Left kidney (tissue), 2 donors: ENCODE data around the gene AXIN2. TPM values are rescaled to one million over a fixed set of nuclear protein-coding genes. Genes with fewer than 3 reads are reported as not detected.

Source experiments
- DNase-seq: peaks from one replicate; pipeline ENCODE4 v3.0.0-alpha.2; 2013
- polyA plus RNA-seq: library from polyadenylated mRNA; unstranded; fragments of 120-200 nt; gene quantifications from one replicate; pipeline ENCODE4 v1.2.1, GENCODE V29; 2013; ENCODE audit not compliant: insufficient read length

Gene AXIN2
- polyA plus RNA-seq, 1 donor, result 23.2 TPM

GRCh38 chr17:65556014-65556909 is 5.2 kb downstream of the AXIN2 start:
- peak; percentile 81 for DNase-seq

- no peak for DNase-seq
These were observed 6.8 kb downstream of the AXIN2 start for GRCh38 chr17:65554553-65555223.

GRCh38 chr17:65553646-65554552 is 7.5 kb downstream of the AXIN2 start:
- no peak for DNase-seq

DNA sequence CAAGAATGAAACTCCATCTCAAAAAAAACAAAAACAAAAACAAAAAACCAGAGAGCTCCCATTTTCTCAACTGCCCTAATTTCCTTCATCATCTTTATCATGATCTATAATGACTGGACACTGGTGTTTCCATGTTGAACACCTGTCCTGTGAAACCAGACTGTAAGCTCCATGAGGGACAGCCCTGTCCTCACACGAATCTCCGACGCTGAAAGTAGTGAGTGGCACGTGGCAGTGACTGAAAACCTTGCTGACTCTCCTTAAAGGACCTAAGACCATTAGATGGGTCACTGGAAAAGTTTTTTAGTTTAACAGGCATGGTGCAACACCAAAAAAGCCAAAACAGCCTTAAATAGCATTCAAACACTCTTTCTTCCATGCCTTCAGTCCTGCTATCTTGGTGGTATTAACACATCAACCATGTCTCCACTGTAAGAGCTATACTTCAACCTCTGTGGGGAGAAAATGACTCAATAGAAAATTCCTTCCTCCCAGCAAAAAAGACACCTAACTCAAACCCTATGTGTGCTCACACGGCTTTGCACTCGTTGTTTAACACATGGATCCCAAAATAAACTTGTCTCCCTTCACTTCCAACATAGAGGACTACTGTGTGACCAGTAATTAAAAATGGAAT is 8.3 kb downstream of the AXIN2 start:
- DNase-seq, result no peak

DNA sequence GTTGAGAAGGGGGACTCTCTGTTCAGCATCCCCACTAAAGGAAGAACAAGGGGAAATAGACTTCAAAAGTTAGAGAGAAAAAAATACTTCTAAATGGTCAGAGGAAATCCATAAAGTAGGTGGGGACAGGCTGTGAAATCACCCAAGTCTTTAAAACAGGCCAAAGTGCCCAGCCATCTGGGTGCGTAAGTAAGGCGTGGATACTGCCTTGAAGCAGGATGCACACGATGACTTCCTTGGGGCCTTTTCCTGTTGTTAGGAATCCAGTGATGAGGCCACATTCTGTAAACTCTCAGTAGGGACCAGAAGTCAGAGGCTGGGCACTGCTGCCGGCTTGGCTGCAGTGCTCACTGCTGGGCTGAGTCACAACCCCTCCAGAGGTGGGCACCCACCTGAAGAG is 9.2 kb downstream of the AXIN2 start:
- no peak for DNase-seq

GRCh38 chr17:65551267-65552040 is 10.0 kb downstream of the AXIN2 start:
- no peak for DNase-seq

DNA sequence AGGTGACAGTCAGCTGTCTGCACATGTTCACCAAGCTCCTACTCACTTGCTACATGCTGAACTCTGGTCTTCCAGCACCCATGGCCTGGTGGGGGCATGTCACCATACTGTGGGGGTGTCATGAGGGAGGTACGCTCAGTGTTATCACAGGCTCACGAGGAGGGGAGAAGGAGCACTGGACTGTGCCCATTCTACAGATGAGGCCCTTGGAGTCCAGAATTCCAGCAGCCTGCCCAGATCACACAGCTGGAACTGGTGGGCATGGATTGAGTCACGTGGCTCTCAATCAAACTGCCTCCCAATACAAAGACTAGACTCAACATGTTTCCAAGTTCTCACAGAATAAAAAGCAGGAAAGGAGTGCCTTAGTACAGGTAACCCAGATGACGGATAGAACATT is 10.7 kb downstream of the AXIN2 start:
- DNase-seq, result no peak

GRCh38 chr17:65550075-65550662 is 11.3 kb downstream of the AXIN2 start:
- no peak for DNase-seq

- DNase-seq, result no peak
These were observed 13.0 kb downstream of the AXIN2 start for GRCh38 chr17:65548269-65548969.

DNA sequence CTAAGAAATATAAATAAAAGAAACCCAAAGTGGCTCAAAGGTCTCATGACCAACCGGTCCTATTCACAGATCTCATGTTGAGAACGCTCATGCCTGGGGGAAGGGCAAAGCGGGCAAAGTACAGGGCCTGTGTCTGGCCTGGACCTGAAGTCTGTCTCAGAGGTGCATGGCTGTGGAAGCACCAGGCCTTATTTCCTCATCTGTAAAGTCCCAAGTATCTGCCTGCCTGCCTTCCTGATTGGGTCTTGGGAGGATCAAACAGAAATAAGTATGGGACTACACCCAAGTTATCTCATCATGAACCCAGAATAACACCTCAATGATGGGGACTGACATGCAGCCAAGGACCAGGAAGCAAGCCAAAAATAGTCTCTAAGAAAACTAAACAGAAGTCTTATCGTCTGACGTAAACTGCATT is 14.2 kb downstream of the AXIN2 start:
- no peak for DNase-seq

GRCh38 chr17:65546579-65546978 is 14.9 kb downstream of the AXIN2 start:
- no peak for DNase-seq

DNA sequence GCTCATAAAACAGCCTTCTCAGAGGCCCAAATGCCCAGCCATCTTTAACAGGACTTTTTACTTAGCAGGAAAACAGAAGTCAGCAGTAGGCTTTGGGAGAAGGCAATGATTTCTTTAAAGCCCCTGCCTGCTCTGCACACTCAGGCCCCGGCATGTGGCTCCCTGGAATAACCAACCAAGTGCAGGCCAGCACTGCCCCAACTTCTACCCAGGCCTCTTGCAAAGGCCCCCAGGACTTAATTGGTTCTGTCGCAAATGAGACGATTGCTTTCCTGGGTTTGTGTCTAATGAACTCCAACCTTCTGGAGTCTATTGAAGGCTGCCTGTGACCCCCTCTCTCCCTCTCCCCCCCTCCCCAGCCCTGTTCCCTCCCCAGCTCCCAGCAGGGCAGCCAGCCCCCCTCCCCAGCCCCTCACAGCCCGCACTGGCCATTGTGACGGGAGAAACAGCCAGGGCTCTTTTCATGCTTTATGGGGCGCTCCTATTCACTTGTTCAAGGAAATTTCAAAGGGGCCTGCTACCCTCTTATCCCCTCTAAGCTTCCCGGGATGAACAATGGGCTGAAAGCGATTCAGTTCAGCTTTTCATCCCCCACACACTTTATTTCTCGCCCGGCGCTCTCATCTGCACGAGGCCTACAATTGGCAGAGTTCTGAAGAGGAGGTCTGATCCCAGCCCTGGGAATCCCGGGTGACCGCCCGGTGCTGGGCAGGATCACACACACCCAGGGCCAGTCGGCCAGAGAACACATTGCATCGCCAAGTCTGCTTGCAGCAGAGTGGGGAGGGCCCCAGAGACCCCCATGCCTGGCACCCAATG is 15.5 kb downstream of the AXIN2 start:
- no peak for DNase-seq

DNA sequence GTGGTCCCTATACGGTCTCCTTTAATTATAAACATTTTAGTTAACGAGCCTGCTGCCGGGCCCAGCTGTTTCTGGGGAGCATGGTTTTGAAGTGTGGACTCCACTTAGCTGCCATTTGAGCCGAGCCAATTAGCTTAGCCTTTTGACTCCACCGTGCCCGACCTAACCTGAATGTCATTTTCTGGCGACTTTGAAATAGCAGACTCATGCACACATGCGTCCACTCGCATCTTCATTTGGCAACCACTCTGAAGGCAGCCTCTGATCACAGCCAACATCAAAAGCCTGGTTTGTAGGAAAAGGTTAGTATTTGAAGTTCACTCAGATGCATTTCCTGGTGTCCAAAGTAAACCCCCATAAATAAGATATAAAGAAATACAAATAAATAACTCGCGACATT is 16.8 kb downstream of the AXIN2 start:
- no peak for DNase-seq

DNA sequence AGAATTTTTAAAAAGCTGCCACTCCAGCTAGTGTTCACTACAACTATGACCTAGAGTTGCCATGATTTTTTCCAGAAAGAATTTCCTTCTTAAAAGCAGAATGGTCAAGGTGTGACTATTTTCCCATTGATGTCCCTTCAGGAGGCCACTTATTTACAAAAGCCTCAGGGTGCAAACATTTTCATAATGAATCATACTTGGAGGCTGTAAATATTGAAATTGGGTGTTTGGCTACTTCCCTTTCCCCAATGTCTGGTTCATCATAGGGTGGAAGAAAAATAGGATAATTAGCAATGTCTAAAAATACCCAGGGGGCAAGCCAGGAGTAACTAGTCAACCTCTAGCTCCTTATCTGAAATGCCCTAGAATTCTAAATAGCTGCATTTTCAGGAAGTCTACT is 18.8 kb downstream of the AXIN2 start:
- DNase-seq, result no peak

- no peak for DNase-seq
These were observed 19.4 kb downstream of the AXIN2 start for GRCh38 chr17:65542067-65542466.

DNA sequence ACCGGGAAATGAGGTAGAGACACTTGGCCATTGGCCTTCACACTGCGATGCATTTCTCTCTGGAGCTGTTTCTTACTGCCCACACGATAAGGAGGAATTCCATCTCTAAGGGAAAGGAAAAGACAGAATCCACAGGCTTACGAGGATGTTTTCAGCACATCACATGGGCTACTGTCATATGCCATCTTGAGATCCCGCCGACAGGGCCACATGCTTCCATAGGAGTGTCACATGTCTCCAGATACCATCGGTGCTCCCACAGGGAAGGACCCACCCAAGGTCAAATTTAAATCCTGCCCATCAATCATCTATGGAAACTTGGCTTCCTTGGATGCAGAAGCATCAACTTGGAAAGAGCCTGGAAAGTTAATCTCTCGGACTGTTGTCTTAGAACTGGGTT is 20.0 kb downstream of the AXIN2 start:
- DNase-seq, result no peak

GRCh38 chr17:65539630-65540266 is 21.7 kb downstream of the AXIN2 start:
- no peak for DNase-seq

DNA sequence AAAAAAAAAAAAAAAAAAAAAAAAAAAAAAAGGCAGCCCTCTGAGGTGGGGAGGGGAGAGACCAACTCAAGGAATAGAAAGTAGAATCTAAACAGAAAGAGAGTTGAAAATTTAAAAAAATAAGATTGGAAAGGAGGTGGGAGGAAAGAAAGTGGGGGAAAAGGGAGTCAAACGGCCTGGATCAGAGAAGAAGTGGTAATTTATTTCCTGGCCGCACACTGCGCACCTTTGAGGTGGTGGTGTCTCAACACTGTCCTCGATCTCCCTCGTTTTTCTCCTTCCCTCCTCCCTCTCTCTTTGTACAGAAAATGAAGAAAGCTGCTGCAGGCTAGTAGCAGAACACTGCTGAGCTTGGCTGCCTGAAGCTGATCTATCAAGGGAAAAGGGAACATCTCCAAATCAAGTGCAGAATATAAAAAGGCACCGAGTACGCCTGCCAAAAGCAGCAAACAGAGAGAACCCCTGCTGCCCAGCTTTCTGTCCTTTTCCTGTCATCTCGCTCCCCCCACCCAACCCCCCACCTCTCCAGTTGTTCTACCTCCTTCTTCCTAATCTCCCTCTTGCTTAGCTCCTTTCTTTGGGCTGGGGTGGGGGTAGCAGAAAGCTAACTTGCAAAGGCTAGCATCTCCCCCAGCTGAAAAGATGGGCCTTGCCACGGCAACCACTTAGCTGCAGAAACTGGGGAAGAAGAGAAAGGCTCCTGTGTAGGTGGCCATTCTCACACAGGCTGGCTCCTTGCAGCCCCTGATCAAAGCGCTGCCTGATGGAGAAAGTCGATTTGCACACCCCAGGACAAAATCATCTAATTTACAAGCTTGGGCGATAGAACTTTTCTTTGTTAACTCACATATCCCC is 22.5 kb downstream of the AXIN2 start:
- DNase-seq, result no peak
